ENCODE results near the gene ME2. TPM values are rescaled to one million over a fixed set of nuclear protein-coding genes. Genes with fewer than 3 reads are reported as not detected.

ME2 gene
- total RNA-seq, 2 experiments from 2014 or later: 15.6 to 16.1 TPM

DNA sequence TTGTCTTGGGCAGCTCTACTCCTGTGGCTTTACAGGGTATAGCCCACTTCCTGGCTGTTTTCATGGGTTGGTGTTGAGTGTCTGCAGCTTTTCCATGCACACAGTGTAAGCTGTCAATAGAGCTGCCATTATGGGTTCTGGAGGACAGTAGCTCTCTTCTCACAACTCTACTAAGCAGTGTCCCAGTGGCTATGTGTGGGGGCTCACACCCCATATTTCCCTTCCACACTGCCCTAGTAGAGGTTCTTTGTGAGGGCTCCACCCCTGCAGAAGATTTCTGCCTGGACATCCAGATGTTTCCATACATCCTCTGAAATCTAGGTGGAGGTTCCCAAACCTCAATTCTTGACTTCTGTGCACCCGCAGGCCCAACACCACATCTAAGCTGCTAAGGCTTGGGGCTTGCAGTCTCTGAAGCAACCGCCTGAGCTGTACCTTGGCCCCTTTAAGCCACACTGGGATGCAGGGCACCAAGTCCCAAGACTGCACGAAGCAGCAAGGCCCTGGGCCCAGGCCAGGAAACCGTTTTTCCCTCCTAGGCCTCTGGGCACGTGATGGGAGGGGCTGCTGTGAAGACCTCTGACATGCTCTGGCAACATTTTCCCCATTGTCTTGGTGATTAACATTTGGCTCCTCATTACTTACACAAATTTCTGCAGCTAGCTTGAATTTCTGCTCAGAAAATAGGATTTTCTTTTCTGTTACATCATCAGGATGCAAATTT, 98.3 kb downstream of the ME2 start:
- peaks cover 78% of the 10 kb centered on the region for H3K36me3 Mint-ChIP-seq (ENCODE audit: low read depth)

GRCh38 chr18:50981381-50981780, 102.5 kb downstream of the ME2 start:
- H3K4me1 ChIP-seq (ENCODE audit: insufficient read depth, low read length): no peaks in the 10 kb centered on the region
- no peak overlapping the region for H3K27ac ChIP-seq (ENCODE audit: low read depth in 1 of 2, low read length in 2 of 2)
- Mint-ChIP-seq H3K4me3 (no peak overlapping the region), H3K4me1 (ENCODE audit: low read depth) (peaks cover 6% of the 10 kb centered on the region), H3K27me3 (no peaks in the 10 kb centered on the region), H3K36me3 (ENCODE audit: low read depth) (peaks cover 84% of the 10 kb centered on the region), H3K27ac (no peak overlapping the region), H3K9me3 (no peaks in the 10 kb centered on the region)
- POLR2A ChIA-PET: interaction anchor here (0.6 kb wide), 1 partner anchor 49 kb away, joined by 3 read pairs; the partner anchor contains the start of gene SMAD4
- ATAC-seq (ENCODE audit: poor library complexity): no peak
- CTCF ChIA-PET: no interaction called here
- DNase-seq: no peak
- H3K27me3 ChIP-seq (ENCODE audit: control insufficient read depth in 1 of 2, insufficient read depth in 2 of 2, low read length in 2 of 2): no peaks in the 10 kb centered on the region
- H3K4me3 ChIP-seq (ENCODE audit: low read length): no peak overlapping the region
- intact Hi-C loops (cut with DNase I, micrococcal nuclease): no loop called here
- H3K36me3 ChIP-seq (ENCODE audit: insufficient read depth, low read length): peaks cover 33% of the 10 kb centered on the region
- TF ChIP-seq CTCF (IDR thresholded peaks at IDR 0.05): no peak
- peaks cover 0 to 5% of the 10 kb centered on the region in 2 experiments for H3K9me3 ChIP-seq (ENCODE audit: control insufficient read depth in 1 of 2, insufficient read depth in 1 of 2, low read length in 2 of 2)

More for the DNA sequence above, 98.3 kb downstream of the ME2 start:
- Histone ChIP-seq H3K4me3 (ENCODE audit: low read length) (no peak overlapping the region), H3K4me1 (ENCODE audit: insufficient read depth, low read length) (no peaks in the 10 kb centered on the region), H3K9me3 (ENCODE audit: control insufficient read depth in 1 of 2, insufficient read depth in 1 of 2, low read length in 2 of 2) (peaks cover 0 to 5% of the 10 kb centered on the region in 2 experiments), H3K27ac (ENCODE audit: low read depth in 1 of 2, low read length in 2 of 2) (no peak overlapping the region), H3K36me3 (ENCODE audit: insufficient read depth, low read length) (peaks cover 39% of the 10 kb centered on the region), H3K27me3 (ENCODE audit: control insufficient read depth in 1 of 2, insufficient read depth in 2 of 2, low read length in 2 of 2) (no peaks in the 10 kb centered on the region)
- ChIA-PET CTCF (no interaction called here), POLR2A (no interaction called here)
- DNase-seq (no peak), ATAC-seq (ENCODE audit: poor library complexity) (no peak)
- TF ChIP-seq CTCF (IDR thresholded peaks at IDR 0.05): no peak
- intact Hi-C loops (cut with DNase I, micrococcal nuclease): no loop called here
- H3K27ac Mint-ChIP-seq: no peak overlapping the region
- H3K4me1 Mint-ChIP-seq (ENCODE audit: low read depth): peaks cover 11% of the 10 kb centered on the region
- H3K4me3 Mint-ChIP-seq: no peak overlapping the region
- H3K9me3 Mint-ChIP-seq: no peaks in the 10 kb centered on the region
- no peaks in the 10 kb centered on the region for H3K27me3 Mint-ChIP-seq

- Histone ChIP-seq H3K36me3 (ENCODE audit: insufficient read depth, low read length) (peaks cover 27% of the 10 kb centered on the region), H3K9me3 (ENCODE audit: control insufficient read depth in 1 of 2, insufficient read depth in 1 of 2, low read length in 2 of 2) (peaks cover 0 to 3% of the 10 kb centered on the region in 2 experiments), H3K4me1 (ENCODE audit: insufficient read depth, low read length) (no peaks in the 10 kb centered on the region), H3K27me3 (ENCODE audit: control insufficient read depth in 1 of 2, insufficient read depth in 2 of 2, low read length in 2 of 2) (no peaks in the 10 kb centered on the region), H3K4me3 (ENCODE audit: low read length) (no peak overlapping the region), H3K27ac (ENCODE audit: low read depth in 1 of 2, low read length in 2 of 2) (no peak overlapping the region)
- H3K27me3 Mint-ChIP-seq: no peaks in the 10 kb centered on the region
- H3K36me3 Mint-ChIP-seq (ENCODE audit: low read depth): peaks cover 84% of the 10 kb centered on the region
- H3K4me1 Mint-ChIP-seq (ENCODE audit: low read depth): peaks cover 6% of the 10 kb centered on the region
- no peak for TF ChIP-seq CTCF (IDR thresholded peaks at IDR 0.05)
- intact Hi-C loops (cut with DNase I, micrococcal nuclease): no loop called here
- DNase-seq: no peak
- no peaks in the 10 kb centered on the region for H3K9me3 Mint-ChIP-seq
- no peak overlapping the region for H3K27ac Mint-ChIP-seq
- H3K4me3 Mint-ChIP-seq: no peak overlapping the region
- POLR2A ChIA-PET: no interaction called here
- ATAC-seq (ENCODE audit: poor library complexity): no peak
- CTCF ChIA-PET: no interaction called here
Observed at GRCh38 chr18:50982086-50982801, 103.3 kb downstream of the ME2 start.

All from CD4-positive, alpha-beta T cell (primary cell).